MM.1S (cell line): ENCODE data around the gene FGGY.

Experiments used
- CTCF ChIP-seq: fragments of 300-600 bp; sonication (generic); IDR thresholded peaks from 2 replicates; pipeline ENCODE4 v1.5.1; 2016; ENCODE audit warnings: antibody characterized with exemption, low read length, mixed read lengths
- EZH2 ChIP-seq: fragments of 300-600 bp; sonication (generic); optimal IDR thresholded peaks from 2 replicates; pipeline ENCODE3; 2017; ENCODE audit warnings: low read depth, mild to moderate bottlenecking, antibody characterized with exemption, low read length, mixed read lengths
- EZH2phosphoT487 ChIP-seq: fragments of 300-600 bp; sonication (generic); IDR thresholded peaks from 2 replicates; pipeline ENCODE4 v1.6.1; 2018; ENCODE audit warnings: antibody characterized with exemption, low read length

- TF ChIP-seq EZH2 (no peak), CTCF (no peak), EZH2phosphoT487 (no peak)
Observed at GRCh38 chr1:59352065-59352464, 55.2 kb downstream of the FGGY start.
